HEK293 (cell line): Measurements from ENCODE around the gene ACE2.

Experiments used
- CTCF ChIA-PET: fragments of 350-600 bp; formaldehyde crosslinking; extraction: SDS; loops from one replicate; lab custom pipeline; 2021; ENCODE audit warnings: antibody characterized with exemption; lab: Yijun Ruan, JAX
- POLR2A ChIA-PET: fragments of 300-600 bp; formaldehyde crosslinking; extraction: SDS; loops from one replicate; lab custom pipeline; 2020; ENCODE audit warnings: antibody characterized with exemption, inconsistent platforms; lab: Yijun Ruan, JAX
- H3K27ac ChIP-seq: fragments of 200-500 bp; sonication (Bioruptor generic); 2 replicates; pipeline ENCODE4 v1.5.1; 2014; ENCODE audit warnings: low read depth, low read length, control low read depth, inconsistent platforms; ENCODE audit errors: extremely low read depth
- H3K36me3 ChIP-seq, 2 experiments: fragments of 200-500 bp in 1 of 2; sonication (Bioruptor generic) in 1 of 2; 1 replicate in 1 of 2; 2 replicates in 1 of 2; pipeline ENCODE4 v1.5.1; 2014 to 2017; ENCODE audit warnings: inconsistent platforms in 2 of 2, low read length in 2 of 2; ENCODE audit not compliant: control insufficient read depth in 2 of 2, insufficient read depth in 1 of 2
- H3K4me1 ChIP-seq: fragments of 200-500 bp; sonication (Bioruptor generic); 2 replicates; pipeline ENCODE4 v1.5.1; 2014; ENCODE audit warnings: mild to moderate bottlenecking, low read length, inconsistent platforms; ENCODE audit not compliant: control insufficient read depth, insufficient read depth
- H3K4me3 ChIP-seq: 2 replicates; pipeline ENCODE4 v1.5.1; 2011; ENCODE audit warnings: low read depth, mild to moderate bottlenecking, control low read depth, low read length, moderate library complexity
- H3K9me3 ChIP-seq: fragments of 200-500 bp; sonication (Bioruptor generic); 2 replicates; pipeline ENCODE4 v1.5.1; 2014; ENCODE audit warnings: low read depth, low read length, inconsistent platforms; ENCODE audit not compliant: control insufficient read depth, insufficient read depth
- GLIS1 ChIP-seq: fragments of 450-650 bp; formaldehyde crosslinking; IDR thresholded peaks from 2 replicates; pipeline ENCODE4 v1.5.1; 2016; ENCODE audit warnings: missing biosample characterization, missing genetic modification characterization
- HOXD13 ChIP-seq: sonication (generic); formaldehyde crosslinking; IDR thresholded peaks from 2 replicates; pipeline ENCODE4 v1.8.0; 2022; ENCODE audit warnings: missing genetic modification reagents, borderline replicate concordance
- KLF1 ChIP-seq: fragments of 450-650 bp; formaldehyde crosslinking; IDR thresholded peaks from 2 replicates; pipeline ENCODE4 v1.5.1; 2016; ENCODE audit warnings: missing biosample characterization, missing genetic modification characterization
- KLF9 ChIP-seq: fragments of 450-650 bp; formaldehyde crosslinking; IDR thresholded peaks from 2 replicates; pipeline ENCODE4 v1.5.1; 2016; ENCODE audit warnings: missing biosample characterization, missing genetic modification characterization, low read depth
- MYNN ChIP-seq: fragments of 450-650 bp; formaldehyde crosslinking; IDR thresholded peaks from 2 replicates; pipeline ENCODE4 v1.5.1; 2016; ENCODE audit warnings: missing biosample characterization, missing genetic modification characterization, borderline replicate concordance
- REPIN1 ChIP-seq: fragments of 450-650 bp; formaldehyde crosslinking; IDR thresholded peaks from 2 replicates; pipeline ENCODE4 v1.5.1; 2017; ENCODE audit warnings: missing biosample characterization, missing genetic modification characterization, low read depth
- SP2 ChIP-seq: fragments of 450-650 bp; formaldehyde crosslinking; IDR thresholded peaks from 2 replicates; pipeline ENCODE4 v1.5.1; 2016; ENCODE audit warnings: missing biosample characterization, missing genetic modification characterization
- ZNF10 ChIP-seq: fragments of 450-650 bp; formaldehyde crosslinking; IDR thresholded peaks from 2 replicates; pipeline ENCODE4 v1.5.1; 2017; ENCODE audit warnings: missing biosample characterization, missing genetic modification characterization
- ZNF157 ChIP-seq: fragments of 450-650 bp; formaldehyde crosslinking; IDR thresholded peaks from 2 replicates; pipeline ENCODE4 v1.5.1; 2016; ENCODE audit warnings: missing biosample characterization, missing genetic modification characterization
- ZNF211 ChIP-seq: fragments of 450-650 bp; formaldehyde crosslinking; IDR thresholded peaks from 2 replicates; pipeline ENCODE4 v1.5.1; 2016; ENCODE audit warnings: low read depth, missing biosample characterization, missing genetic modification characterization
- ZNF37A ChIP-seq: fragments of 450-650 bp; IDR thresholded peaks from 2 replicates; pipeline ENCODE4 v1.5.1; 2018; ENCODE audit warnings: missing biosample characterization, missing genetic modification characterization
- ZNF510 ChIP-seq: fragments of 450-650 bp; formaldehyde crosslinking; IDR thresholded peaks from 2 replicates; pipeline ENCODE4 v1.5.1; 2018; ENCODE audit warnings: mild to moderate bottlenecking, missing genetic modification characterization, missing biosample characterization; ENCODE audit not compliant: insufficient replicate concordance
- ZNF558 ChIP-seq: fragments of 450-650 bp; formaldehyde crosslinking; IDR thresholded peaks from 2 replicates; pipeline ENCODE4 v1.5.1; 2016; ENCODE audit warnings: missing biosample characterization, missing genetic modification characterization
- ZNF585B ChIP-seq: fragments of 450-650 bp; formaldehyde crosslinking; IDR thresholded peaks from 2 replicates; pipeline ENCODE4 v1.5.1; 2016; ENCODE audit warnings: missing biosample characterization, missing genetic modification characterization
- ZNF600 ChIP-seq: fragments of 450-650 bp; formaldehyde crosslinking; IDR thresholded peaks from 2 replicates; pipeline ENCODE4 v1.5.1; 2016; ENCODE audit warnings: missing biosample characterization, missing genetic modification characterization
- ZNF777 ChIP-seq: fragments of 450-650 bp; formaldehyde crosslinking; IDR thresholded peaks from 2 replicates; pipeline ENCODE4 v1.5.1; 2017; ENCODE audit warnings: missing biosample characterization, missing genetic modification characterization, borderline replicate concordance
- ZSCAN16 ChIP-seq: fragments of 450-650 bp; formaldehyde crosslinking; IDR thresholded peaks from 2 replicates; pipeline ENCODE4 v1.5.1; 2016; ENCODE audit warnings: missing biosample characterization, missing genetic modification characterization
- ZXDB ChIP-seq: fragments of 450-650 bp; formaldehyde crosslinking; IDR thresholded peaks from 2 replicates; pipeline ENCODE4 v1.5.1; 2016; ENCODE audit warnings: missing biosample characterization, missing genetic modification characterization
- TF ChIP-seq, protein P1 (sequence below): fragments of 450-650 bp; formaldehyde crosslinking; IDR thresholded peaks from 2 replicates; pipeline ENCODE4 v1.5.1; 2016; ENCODE audit warnings: missing biosample characterization, missing genetic modification characterization
- TF ChIP-seq, protein P2 (sequence below): fragments of 450-650 bp; IDR thresholded peaks from 2 replicates; pipeline ENCODE4 v1.5.1; 2018; ENCODE audit warnings: missing biosample characterization, missing genetic modification characterization
- TF ChIP-seq, protein P3 (sequence below): fragments of 450-650 bp; formaldehyde crosslinking; IDR thresholded peaks from 2 replicates; pipeline ENCODE4 v1.5.1; 2016; ENCODE audit warnings: missing biosample characterization, missing genetic modification characterization
- TF ChIP-seq, protein P4 (sequence below): fragments of 450-650 bp; formaldehyde crosslinking; IDR thresholded peaks from 2 replicates; pipeline ENCODE4 v1.5.1; 2016; ENCODE audit warnings: missing biosample characterization, missing genetic modification characterization

The ACE2 gene

DNA sequence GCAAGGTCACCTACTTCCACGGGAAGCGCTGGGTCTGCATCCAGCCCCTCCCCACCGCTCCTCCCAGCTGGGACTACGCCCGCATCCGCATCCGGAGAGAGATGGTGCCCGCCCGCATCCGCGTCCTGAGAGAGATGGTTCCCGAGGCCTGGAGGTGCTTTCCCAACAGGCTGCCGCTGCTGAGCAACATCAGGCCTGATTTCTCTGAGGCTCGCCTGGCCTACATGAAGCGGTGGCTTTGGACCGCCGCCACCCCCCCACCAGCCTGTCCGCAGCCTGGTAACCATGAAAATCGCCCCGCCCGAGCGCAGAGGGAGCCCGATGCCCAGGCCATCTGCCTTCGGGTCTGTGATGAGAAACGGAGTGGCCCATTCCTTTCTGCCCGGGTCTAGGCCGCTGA lies 45.8 kb upstream of the ACE2 start (continued):
- TF ChIP-seq ZXDB (no peak), KLF9 (tag by site-specific recombination) (no peak), HOXD13 (no peak), ZSCAN16 (tag by site-specific recombination) (no peak)
- TF ChIP-seq, protein P1, sequence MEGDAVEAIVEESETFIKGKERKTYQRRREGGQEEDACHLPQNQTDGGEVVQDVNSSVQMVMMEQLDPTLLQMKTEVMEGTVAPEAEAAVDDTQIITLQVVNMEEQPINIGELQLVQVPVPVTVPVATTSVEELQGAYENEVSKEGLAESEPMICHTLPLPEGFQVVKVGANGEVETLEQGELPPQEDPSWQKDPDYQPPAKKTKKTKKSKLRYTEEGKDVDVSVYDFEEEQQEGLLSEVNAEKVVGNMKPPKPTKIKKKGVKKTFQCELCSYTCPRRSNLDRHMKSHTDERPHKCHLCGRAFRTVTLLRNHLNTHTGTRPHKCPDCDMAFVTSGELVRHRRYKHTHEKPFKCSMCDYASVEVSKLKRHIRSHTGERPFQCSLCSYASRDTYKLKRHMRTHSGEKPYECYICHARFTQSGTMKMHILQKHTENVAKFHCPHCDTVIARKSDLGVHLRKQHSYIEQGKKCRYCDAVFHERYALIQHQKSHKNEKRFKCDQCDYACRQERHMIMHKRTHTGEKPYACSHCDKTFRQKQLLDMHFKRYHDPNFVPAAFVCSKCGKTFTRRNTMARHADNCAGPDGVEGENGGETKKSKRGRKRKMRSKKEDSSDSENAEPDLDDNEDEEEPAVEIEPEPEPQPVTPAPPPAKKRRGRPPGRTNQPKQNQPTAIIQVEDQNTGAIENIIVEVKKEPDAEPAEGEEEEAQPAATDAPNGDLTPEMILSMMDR (tag by site-specific recombination) = no peak
- TF ChIP-seq, protein P2, sequence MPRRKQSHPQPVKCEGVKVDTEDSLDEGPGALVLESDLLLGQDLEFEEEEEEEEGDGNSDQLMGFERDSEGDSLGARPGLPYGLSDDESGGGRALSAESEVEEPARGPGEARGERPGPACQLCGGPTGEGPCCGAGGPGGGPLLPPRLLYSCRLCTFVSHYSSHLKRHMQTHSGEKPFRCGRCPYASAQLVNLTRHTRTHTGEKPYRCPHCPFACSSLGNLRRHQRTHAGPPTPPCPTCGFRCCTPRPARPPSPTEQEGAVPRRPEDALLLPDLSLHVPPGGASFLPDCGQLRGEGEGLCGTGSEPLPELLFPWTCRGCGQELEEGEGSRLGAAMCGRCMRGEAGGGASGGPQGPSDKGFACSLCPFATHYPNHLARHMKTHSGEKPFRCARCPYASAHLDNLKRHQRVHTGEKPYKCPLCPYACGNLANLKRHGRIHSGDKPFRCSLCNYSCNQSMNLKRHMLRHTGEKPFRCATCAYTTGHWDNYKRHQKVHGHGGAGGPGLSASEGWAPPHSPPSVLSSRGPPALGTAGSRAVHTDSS (tag by site-specific recombination) = no peak

DNA sequence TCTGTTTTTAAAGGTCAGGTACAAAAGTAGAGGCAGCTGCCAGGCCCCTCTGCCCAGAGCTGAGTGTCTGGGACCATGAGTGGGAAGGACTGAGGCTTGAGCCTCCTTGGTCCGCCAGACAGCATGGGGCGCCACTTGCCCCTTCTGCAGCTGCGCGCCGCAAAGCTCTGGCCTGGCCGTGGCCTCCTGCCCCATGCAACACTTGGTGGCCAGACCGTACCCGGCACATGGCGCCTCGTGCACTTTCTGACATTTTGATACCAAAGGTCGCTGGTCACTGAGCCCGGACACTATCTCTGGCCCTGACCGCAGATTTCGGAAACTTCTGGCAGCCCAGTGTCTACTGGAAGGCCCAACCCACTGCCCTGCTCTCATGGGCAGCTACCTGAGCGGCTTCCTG lies 45.3 kb upstream of the ACE2 start:
- Histone ChIP-seq H3K36me3 (no peaks in the 10 kb centered on the region), H3K4me1 (no peaks in the 10 kb centered on the region), H3K27ac (no peak overlapping the region)
- ChIA-PET POLR2A (no interaction called here), CTCF (interaction anchor here (0.8 kb wide), 1 partner anchor 81 kb away, joined by 3 read pairs; no protein-coding TSS in a partner anchor)
- no peak for TF ChIP-seq MYNN (tag by site-specific recombination)
- TF ChIP-seq GLIS1 (tag by site-specific recombination) = no peak
- TF ChIP-seq, all 188 proteins: peak for 0
- Histone ChIP-seq H3K4me3 (no peak overlapping the region), H3K9me3 (no peaks in the 10 kb centered on the region)

DNA sequence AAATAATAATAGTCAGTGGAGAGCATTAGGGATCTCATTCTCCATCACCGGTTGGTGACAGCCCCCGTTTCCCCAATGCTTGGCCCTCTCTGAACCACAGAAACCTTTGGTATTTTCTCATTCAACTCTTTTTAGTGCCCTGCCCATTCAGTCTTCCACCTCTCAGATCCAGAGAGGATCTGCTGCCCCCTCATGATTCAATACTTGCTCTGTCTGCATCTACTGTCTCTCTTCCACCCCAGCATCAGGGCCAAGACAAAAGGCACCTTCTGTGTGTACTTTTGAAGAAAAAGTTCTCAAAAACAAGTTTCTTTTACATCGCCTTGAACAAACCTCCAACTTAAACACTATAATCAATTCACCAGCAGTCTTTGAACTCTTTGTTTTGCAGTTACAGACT lies 44.5 kb upstream of the ACE2 start:
- Histone ChIP-seq H3K36me3 (no peaks in the 10 kb centered on the region), H3K4me1 (no peaks in the 10 kb centered on the region), H3K27ac (no peak overlapping the region), H3K9me3 (no peaks in the 10 kb centered on the region), H3K4me3 (no peak overlapping the region)
- ChIA-PET POLR2A (no interaction called here), CTCF (interaction anchor here (0.6 kb wide), 1 partner anchor 46 kb away, joined by 3 read pairs; no protein-coding TSS in a partner anchor)
- TF ChIP-seq SP2 (tag by site-specific recombination) (no peak), KLF1 (no peak), ZNF211 (tag by site-specific recombination) (no peak), ZNF10 (tag by site-specific recombination) (no peak), ZNF777 (tag by site-specific recombination) (no peak), ZNF585B (tag by site-specific recombination) (no peak), ZNF558 (tag by site-specific recombination) (no peak), ZNF510 (tag by site-specific recombination) (no peak), ZNF157 (tag by site-specific recombination) (no peak), ZNF37A (tag by site-specific recombination) (no peak), ZNF600 (tag by site-specific recombination) (no peak), REPIN1 (tag by site-specific recombination) (no peak)
- TF ChIP-seq, protein P3, sequence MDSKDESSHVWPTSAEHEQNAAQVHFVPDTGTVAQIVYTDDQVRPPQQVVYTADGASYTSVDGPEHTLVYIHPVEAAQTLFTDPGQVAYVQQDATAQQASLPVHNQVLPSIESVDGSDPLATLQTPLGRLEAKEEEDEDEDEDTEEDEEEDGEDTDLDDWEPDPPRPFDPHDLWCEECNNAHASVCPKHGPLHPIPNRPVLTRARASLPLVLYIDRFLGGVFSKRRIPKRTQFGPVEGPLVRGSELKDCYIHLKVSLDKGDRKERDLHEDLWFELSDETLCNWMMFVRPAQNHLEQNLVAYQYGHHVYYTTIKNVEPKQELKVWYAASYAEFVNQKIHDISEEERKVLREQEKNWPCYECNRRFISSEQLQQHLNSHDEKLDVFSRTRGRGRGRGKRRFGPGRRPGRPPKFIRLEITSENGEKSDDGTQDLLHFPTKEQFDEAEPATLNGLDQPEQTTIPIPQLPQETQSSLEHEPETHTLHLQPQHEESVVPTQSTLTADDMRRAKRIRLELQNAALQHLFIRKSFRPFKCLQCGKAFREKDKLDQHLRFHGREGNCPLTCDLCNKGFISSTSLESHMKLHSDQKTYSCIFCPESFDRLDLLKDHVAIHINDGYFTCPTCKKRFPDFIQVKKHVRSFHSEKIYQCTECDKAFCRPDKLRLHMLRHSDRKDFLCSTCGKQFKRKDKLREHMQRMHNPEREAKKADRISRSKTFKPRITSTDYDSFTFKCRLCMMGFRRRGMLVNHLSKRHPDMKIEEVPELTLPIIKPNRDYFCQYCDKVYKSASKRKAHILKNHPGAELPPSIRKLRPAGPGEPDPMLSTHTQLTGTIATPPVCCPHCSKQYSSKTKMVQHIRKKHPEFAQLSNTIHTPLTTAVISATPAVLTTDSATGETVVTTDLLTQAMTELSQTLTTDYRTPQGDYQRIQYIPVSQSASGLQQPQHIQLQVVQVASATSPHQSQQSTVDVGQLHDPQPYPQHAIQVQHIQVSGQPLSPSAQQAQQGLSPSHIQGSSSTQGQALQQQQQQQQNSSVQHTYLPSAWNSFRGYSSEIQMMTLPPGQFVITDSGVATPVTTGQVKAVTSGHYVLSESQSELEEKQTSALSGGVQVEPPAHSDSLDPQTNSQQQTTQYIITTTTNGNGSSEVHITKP = no peak
- TF ChIP-seq, protein P4, sequence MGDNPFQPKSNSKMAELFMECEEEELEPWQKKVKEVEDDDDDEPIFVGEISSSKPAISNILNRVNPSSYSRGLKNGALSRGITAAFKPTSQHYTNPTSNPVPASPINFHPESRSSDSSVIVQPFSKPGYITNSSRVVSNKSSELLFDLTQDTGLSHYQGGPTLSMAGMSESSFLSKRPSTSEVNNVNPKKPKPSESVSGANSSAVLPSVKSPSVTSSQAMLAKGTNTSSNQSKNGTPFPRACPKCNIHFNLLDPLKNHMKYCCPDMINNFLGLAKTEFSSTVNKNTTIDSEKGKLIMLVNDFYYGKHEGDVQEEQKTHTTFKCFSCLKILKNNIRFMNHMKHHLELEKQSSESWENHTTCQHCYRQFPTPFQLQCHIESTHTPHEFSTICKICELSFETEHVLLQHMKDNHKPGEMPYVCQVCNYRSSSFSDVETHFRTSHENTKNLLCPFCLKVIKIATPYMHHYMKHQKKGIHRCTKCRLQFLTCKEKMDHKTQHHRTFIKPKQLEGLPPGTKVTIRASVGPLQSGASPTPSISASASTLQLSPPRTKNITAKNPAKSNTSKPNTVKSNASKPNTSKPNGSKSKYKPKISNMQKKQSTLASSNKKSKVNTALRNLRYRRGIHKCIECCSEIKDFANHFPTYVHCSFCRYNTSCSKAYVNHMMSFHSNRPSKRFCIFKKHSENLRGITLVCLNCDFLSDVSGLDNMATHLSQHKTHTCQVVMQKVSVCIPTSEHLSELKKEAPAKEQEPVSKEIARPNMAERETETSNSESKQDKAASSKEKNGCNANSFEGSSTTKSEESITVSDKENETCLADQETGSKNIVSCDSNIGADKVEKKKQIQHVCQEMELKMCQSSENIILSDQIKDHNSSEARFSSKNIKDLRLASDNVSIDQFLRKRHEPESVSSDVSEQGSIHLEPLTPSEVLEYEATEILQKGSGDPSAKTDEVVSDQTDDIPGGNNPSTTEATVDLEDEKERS = no peak
